ENCODE results near the gene NPLOC4.
A peak's percentile ranks its signal among the peaks of the same experiment; 100 is the strongest.

DNA sequence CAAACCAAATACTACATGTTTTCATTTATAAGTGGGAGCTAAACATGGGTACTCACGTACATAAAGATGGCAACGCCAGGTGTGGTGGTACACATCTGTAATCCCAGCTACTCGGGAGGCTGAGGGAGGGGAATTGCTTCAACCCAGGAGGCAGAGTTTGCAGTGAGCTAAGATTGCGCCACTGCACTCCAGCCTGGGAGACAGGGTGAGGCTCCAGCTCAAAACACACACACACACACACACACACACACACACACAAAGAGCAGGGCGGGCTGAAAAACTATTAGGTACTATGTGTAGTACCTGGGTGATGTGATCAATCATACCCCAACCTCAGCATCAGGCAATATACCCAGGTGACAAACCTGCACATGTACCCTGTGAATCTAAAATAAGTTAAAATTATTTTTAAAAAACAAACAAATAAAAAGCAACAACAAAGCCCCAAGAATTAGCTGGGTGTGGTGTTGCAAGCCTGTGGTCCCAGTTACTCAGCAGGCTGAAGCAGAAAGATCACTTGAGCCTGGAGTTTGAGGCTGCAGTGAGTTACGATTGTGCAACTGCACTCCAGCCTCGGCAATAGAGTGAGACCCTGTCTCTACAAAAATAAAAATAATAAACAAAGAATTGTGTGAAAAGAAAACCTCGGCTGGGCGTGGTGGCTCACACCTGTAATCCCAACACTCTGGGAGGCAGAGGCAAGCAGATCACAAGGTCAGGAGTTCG lies 72.9 kb downstream of the NPLOC4 start:
- TF ChIP-seq, protein P1, sequence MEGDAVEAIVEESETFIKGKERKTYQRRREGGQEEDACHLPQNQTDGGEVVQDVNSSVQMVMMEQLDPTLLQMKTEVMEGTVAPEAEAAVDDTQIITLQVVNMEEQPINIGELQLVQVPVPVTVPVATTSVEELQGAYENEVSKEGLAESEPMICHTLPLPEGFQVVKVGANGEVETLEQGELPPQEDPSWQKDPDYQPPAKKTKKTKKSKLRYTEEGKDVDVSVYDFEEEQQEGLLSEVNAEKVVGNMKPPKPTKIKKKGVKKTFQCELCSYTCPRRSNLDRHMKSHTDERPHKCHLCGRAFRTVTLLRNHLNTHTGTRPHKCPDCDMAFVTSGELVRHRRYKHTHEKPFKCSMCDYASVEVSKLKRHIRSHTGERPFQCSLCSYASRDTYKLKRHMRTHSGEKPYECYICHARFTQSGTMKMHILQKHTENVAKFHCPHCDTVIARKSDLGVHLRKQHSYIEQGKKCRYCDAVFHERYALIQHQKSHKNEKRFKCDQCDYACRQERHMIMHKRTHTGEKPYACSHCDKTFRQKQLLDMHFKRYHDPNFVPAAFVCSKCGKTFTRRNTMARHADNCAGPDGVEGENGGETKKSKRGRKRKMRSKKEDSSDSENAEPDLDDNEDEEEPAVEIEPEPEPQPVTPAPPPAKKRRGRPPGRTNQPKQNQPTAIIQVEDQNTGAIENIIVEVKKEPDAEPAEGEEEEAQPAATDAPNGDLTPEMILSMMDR (IDR thresholded peaks at IDR 0.05; ENCODE audit: insufficient read depth, low read length): no peak
- TF ChIP-seq POLR2AphosphoS5 (IDR thresholded peaks at IDR 0.05; ENCODE audit: low read depth) (0 out of 2 replicates have a peak, but pooled peaks have one; percentile 47), REST (IDR thresholded peaks at IDR 0.05; ENCODE audit: insufficient replicate concordance, low read depth) (no peak), GABPA (IDR thresholded peaks at IDR 0.05; ENCODE audit: low read depth) (no peak)

Data from HL-60 (cell line).